Naive thymus-derived CD8-positive, alpha-beta T cell (primary cell): ENCODE results near the gene DDOST. TPM values are rescaled to one million over a fixed set of nuclear protein-coding genes. Genes with fewer than 3 reads are reported as not detected.

Source experiments
- ATAC-seq, 2 donors: fragments of 150-1000 bp; cut with Tn5 transposase in 1 of 2; sonication (Bioruptor Pico), chemical (Tn5 transposase) in 1 of 2; 1 replicate in 1 of 2; 2 replicates in 1 of 2; pipeline ENCODE4 v1.10.0; 2021; ENCODE audit warnings: mild to moderate bottlenecking in 2 of 2, moderate library complexity in 2 of 2
- POLR2A ChIA-PET: fragments of 350-600 bp; sonication (Branson Sonifier 250); formaldehyde crosslinking; loops from one replicate; lab custom pipeline; 2021; ENCODE audit warnings: antibody characterized with exemption; lab: Charles Lee
- DNase-seq, 10 donors: peaks; one replicate each; pipeline versions ENCODE4 v3.0.0 to v3.0.0-alpha.2; 2020 to 2022
- H3K27ac Mint-ChIP-seq, 10 donors: one replicate each; pipeline ENCODE4 v1.8.0; 2020 to 2022; ENCODE audit warnings: mild to moderate bottlenecking in 10 of 10, mixed read lengths in 10 of 10, moderate library complexity in 4 of 10, inconsistent platforms in 1 of 10
- H3K27me3 Mint-ChIP-seq, 5 donors: one replicate each; pipeline ENCODE4 v1.8.0; 2021 to 2022; ENCODE audit warnings: mixed read lengths in 5 of 5
- H3K36me3 Mint-ChIP-seq, 3 donors: one replicate each; pipeline ENCODE4 v1.8.0; 2020 to 2022; ENCODE audit warnings: mixed read lengths in 3 of 3, mild to moderate bottlenecking in 2 of 3, inconsistent platforms in 1 of 3
- H3K4me1 Mint-ChIP-seq, 4 donors: one replicate each; pipeline ENCODE4 v1.8.0; 2021 to 2022; ENCODE audit warnings: mixed read lengths in 4 of 4
- H3K4me3 Mint-ChIP-seq, 10 donors: one replicate each; pipeline ENCODE4 v1.8.0; 2020 to 2022; ENCODE audit warnings: mild to moderate bottlenecking in 10 of 10, mixed read lengths in 10 of 10, moderate library complexity in 6 of 10, inconsistent platforms in 1 of 10
- H3K9me3 Mint-ChIP-seq, 9 donors: one replicate each; pipeline ENCODE4 v1.8.0; 2020 to 2022; ENCODE audit warnings: mixed read lengths in 9 of 9, mild to moderate bottlenecking in 3 of 9, inconsistent platforms in 1 of 9, moderate library complexity in 1 of 9
- polyA plus RNA-seq, 3 donors: library from polyadenylated mRNA; unstranded; fragments of 300-500 nt; fragmentation: Illumina TruSeq; gene quantifications; one replicate each; pipeline ENCODE4 v1.2.3, GENCODE V29; 2021
- total RNA-seq, 8 experiments: library from RNA in 2 of 8; stranded (reverse) in 2 of 8; gene quantifications; one replicate each; pipeline ENCODE4 v1.2.3 and lab custom pipeline; 2021 to 2026

The DDOST gene
- total RNA-seq (100 to 1,000 TPM; 115 to 118 TPM), polyA plus RNA-seq (100 to 1,000 TPM; 209 to 255 (median 225) TPM), total RNA-seq (lab: John Stamatoyannopoulos, UW) (94.2 to 269 (median 124) reads per million in 6 experiments)

GRCh38 chr1:20661207-20662109 is at the start of gene DDOST:
DDOST (minus strand) TSS chr1:20661369; CDS start chr1:20661350, 19 bp downstream.
- Mint-ChIP-seq H3K27me3 (no peaks in the 10 kb centered on the region), H3K27ac (peak within 1 kb of the TSS; percentile 97 to 99 (median 99)), H3K36me3 (peaks cover 2 to 33% (median 4%) of the 10 kb centered on the region in 3 donors), H3K4me1 (peaks cover 33 to 54% (median 53%) of the 10 kb centered on the region in 4 donors), H3K9me3 (no peaks in the 10 kb centered on the region), H3K4me3 (peak within 1 kb of the TSS; percentile 97 to 100 (median 99))
- POLR2A ChIA-PET, result interaction anchor here (0.6 to 4.0 kb wide), 8 partner anchors 11 to 153 kb away, joined by 3 to 49 read pairs (median 7); partner anchors contain the start of genes HP1BP3, KIF17, MUL1 and PINK1
- DNase-seq (peak; percentile 85 to 97 (median 94)), ATAC-seq (peak; percentile 96)

- POLR2A ChIA-PET, result no interaction called here
- Mint-ChIP-seq H3K27ac (no peak overlapping the region), H3K4me3 (no peak overlapping the region), H3K9me3 (no peaks in the 10 kb centered on the region), H3K36me3 (no peaks in the 10 kb centered on the region), H3K27me3 (peaks cover 0 to 25% (median 14%) of the 10 kb centered on the region in 5 donors), H3K4me1 (no peaks in the 10 kb centered on the region)
- DNase-seq (no peak), ATAC-seq (no peak)
These were observed 49.5 kb upstream of the DDOST start for GRCh38 chr1:20710469-20711284.

- Mint-ChIP-seq H3K4me1 (no peaks in the 10 kb centered on the region), H3K27me3 (peaks cover 0 to 18% (median 5%) of the 10 kb centered on the region in 5 donors), H3K36me3 (no peaks in the 10 kb centered on the region), H3K4me3 (no peak overlapping the region), H3K27ac (no peak overlapping the region), H3K9me3 (no peaks in the 10 kb centered on the region)
- POLR2A ChIA-PET, result no interaction called here
- DNase-seq (no peak), ATAC-seq (no peak)
These were observed 48.7 kb upstream of the DDOST start for GRCh38 chr1:20709868-20710267.

GRCh38 chr1:20708891-20709290 is 47.7 kb upstream of the DDOST start:
- Mint-ChIP-seq H3K9me3 (no peaks in the 10 kb centered on the region), H3K27ac (no peak overlapping the region), H3K36me3 (no peaks in the 10 kb centered on the region), H3K4me3 (no peak overlapping the region), H3K4me1 (no peaks in the 10 kb centered on the region), H3K27me3 (peaks cover 0 to 15% (median 4%) of the 10 kb centered on the region in 5 donors)
- no peak for ATAC-seq
- POLR2A ChIA-PET, result no interaction called here
- no peak for DNase-seq

GRCh38 chr1:20708057-20708456 is 46.9 kb upstream of the DDOST start:
- ATAC-seq, result no peak

GRCh38 chr1:20706841-20707240 is 45.7 kb upstream of the DDOST start:
- H3K9me3 Mint-ChIP-seq, result no peaks in the 10 kb centered on the region
- DNase-seq (no peak), ATAC-seq (no peak)
- H3K27ac Mint-ChIP-seq, result peak overlapping the region in 1 of 10 donors; percentile 39
- H3K36me3 Mint-ChIP-seq, result no peaks in the 10 kb centered on the region
- H3K4me3 Mint-ChIP-seq, result no peak overlapping the region
- peaks cover 0 to 12% (median 2%) of the 10 kb centered on the region in 5 donors for H3K27me3 Mint-ChIP-seq
- POLR2A ChIA-PET, result interaction anchor here (0.7 kb wide), 1 partner anchor 26 kb away, joined by 4 read pairs; the partner anchor contains the start of gene SH2D5
- H3K4me1 Mint-ChIP-seq, result no peaks in the 10 kb centered on the region

More at GRCh38 chr1:20708057-20708456, 46.9 kb upstream of the DDOST start:
- DNase-seq, result no peak
- H3K4me1 Mint-ChIP-seq, result no peaks in the 10 kb centered on the region
- no peaks in the 10 kb centered on the region for H3K36me3 Mint-ChIP-seq
- peak overlapping the region in 3 of 10 donors; percentile 56 to 86 (median 66) for H3K27ac Mint-ChIP-seq
- H3K27me3 Mint-ChIP-seq, result peaks cover 0 to 11% (median 3%) of the 10 kb centered on the region in 5 donors
- POLR2A ChIA-PET, result no interaction called here
- no peak overlapping the region for H3K4me3 Mint-ChIP-seq
- H3K9me3 Mint-ChIP-seq, result no peaks in the 10 kb centered on the region

GRCh38 chr1:20705203-20705755 is 44.1 kb upstream of the DDOST start:
- Mint-ChIP-seq H3K36me3 (no peaks in the 10 kb centered on the region), H3K4me3 (no peak overlapping the region), H3K27me3 (peaks cover 0 to 13% (median 2%) of the 10 kb centered on the region in 5 donors), H3K4me1 (no peaks in the 10 kb centered on the region), H3K27ac (no peak overlapping the region), H3K9me3 (no peaks in the 10 kb centered on the region)
- DNase-seq (no peak), ATAC-seq (peak in 1 of 2 donors; percentile 57)
- POLR2A ChIA-PET, result no interaction called here

- no peaks in the 10 kb centered on the region for H3K4me1 Mint-ChIP-seq
- no peak overlapping the region for H3K27ac Mint-ChIP-seq
- POLR2A ChIA-PET, result no interaction called here
- no peaks in the 10 kb centered on the region for H3K9me3 Mint-ChIP-seq
- ATAC-seq (no peak), DNase-seq (no peak)
- H3K4me3 Mint-ChIP-seq, result no peak overlapping the region
- H3K27me3 Mint-ChIP-seq, result peaks cover 0 to 8% (median 2%) of the 10 kb centered on the region in 5 donors
- no peaks in the 10 kb centered on the region for H3K36me3 Mint-ChIP-seq
These were observed 43.4 kb upstream of the DDOST start for GRCh38 chr1:20704390-20705202.

GRCh38 chr1:20703124-20703756 is 42.1 kb upstream of the DDOST start:
- peaks cover 0 to 7% (median 2%) of the 10 kb centered on the region in 5 donors for H3K27me3 Mint-ChIP-seq
- no peak for DNase-seq
- no peaks in the 10 kb centered on the region for H3K9me3 Mint-ChIP-seq
- H3K27ac Mint-ChIP-seq, result peak overlapping the region in 2 of 10 donors; percentile 4 to 36
- H3K4me3 Mint-ChIP-seq, result no peak overlapping the region
- no peaks in the 10 kb centered on the region for H3K4me1 Mint-ChIP-seq
- H3K36me3 Mint-ChIP-seq, result no peaks in the 10 kb centered on the region
- no peak for ATAC-seq
- POLR2A ChIA-PET, result interaction anchor here (0.5 to 0.7 kb wide), 2 partner anchors 11 to 61 kb away, joined by 4 read pairs; no protein-coding TSS in a partner anchor

- Mint-ChIP-seq H3K9me3 (no peaks in the 10 kb centered on the region), H3K27me3 (peaks cover 0 to 7% (median 2%) of the 10 kb centered on the region in 5 donors), H3K4me1 (no peaks in the 10 kb centered on the region), H3K4me3 (no peak overlapping the region), H3K27ac (no peak overlapping the region), H3K36me3 (no peaks in the 10 kb centered on the region)
- POLR2A ChIA-PET, result interaction anchor here (0.5 kb wide), 1 partner anchor 416 kb away, joined by 3 read pairs; no protein-coding TSS in a partner anchor
- DNase-seq, result no peak
- no peak for ATAC-seq
These were observed 41.2 kb upstream of the DDOST start for GRCh38 chr1:20702416-20702815.

- Mint-ChIP-seq H3K4me3 (no peak overlapping the region), H3K9me3 (no peaks in the 10 kb centered on the region), H3K27ac (no peak overlapping the region), H3K27me3 (peaks cover 0 to 7% (median 0%) of the 10 kb centered on the region in 5 donors), H3K36me3 (no peaks in the 10 kb centered on the region), H3K4me1 (peaks cover 0 to 2% (median under 1%) of the 10 kb centered on the region in 4 donors)
- POLR2A ChIA-PET, result interaction anchor here (0.5 kb wide), 1 partner anchor 417 kb away, joined by 3 read pairs; no protein-coding TSS in a partner anchor
- no peak for DNase-seq
- no peak for ATAC-seq
These were observed 40.7 kb upstream of the DDOST start for GRCh38 chr1:20701847-20702246.
